HG03175 (cell line): ENCODE data around the gene SLC27A5.
"Not testable (repeated sequence)": the region's sequence is repeated elsewhere in the genome, so short reads cannot be mapped to it uniquely, and the experiment has no call there.

Experiments used
- ATAC-seq: cut with Tn5 transposase; IDR thresholded peaks from one replicate; pipeline ENCODE4 v1.9.1; 2021; ENCODE audit warnings: mild to moderate bottlenecking, moderate library complexity; ENCODE audit not compliant: unreplicated experiment

SLC27A5 gene

DNA sequence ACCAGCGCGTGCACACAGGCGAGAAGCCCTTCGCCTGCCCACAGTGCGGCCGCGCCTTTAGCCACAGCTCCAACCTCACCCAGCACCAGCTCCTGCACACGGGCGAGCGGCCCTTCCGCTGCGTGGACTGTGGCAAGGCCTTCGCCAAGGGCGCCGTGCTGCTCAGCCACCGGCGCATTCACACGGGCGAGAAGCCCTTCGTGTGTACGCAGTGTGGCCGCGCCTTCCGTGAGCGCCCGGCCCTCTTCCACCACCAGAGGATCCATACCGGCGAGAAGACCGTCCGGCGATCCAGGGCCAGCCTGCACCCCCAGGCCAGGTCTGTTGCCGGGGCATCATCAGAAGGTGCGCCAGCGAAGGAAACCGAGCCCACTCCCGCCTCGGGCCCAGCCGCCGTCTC is 40.1 kb downstream of the SLC27A5 start:
- ATAC-seq, result no peak

DNA sequence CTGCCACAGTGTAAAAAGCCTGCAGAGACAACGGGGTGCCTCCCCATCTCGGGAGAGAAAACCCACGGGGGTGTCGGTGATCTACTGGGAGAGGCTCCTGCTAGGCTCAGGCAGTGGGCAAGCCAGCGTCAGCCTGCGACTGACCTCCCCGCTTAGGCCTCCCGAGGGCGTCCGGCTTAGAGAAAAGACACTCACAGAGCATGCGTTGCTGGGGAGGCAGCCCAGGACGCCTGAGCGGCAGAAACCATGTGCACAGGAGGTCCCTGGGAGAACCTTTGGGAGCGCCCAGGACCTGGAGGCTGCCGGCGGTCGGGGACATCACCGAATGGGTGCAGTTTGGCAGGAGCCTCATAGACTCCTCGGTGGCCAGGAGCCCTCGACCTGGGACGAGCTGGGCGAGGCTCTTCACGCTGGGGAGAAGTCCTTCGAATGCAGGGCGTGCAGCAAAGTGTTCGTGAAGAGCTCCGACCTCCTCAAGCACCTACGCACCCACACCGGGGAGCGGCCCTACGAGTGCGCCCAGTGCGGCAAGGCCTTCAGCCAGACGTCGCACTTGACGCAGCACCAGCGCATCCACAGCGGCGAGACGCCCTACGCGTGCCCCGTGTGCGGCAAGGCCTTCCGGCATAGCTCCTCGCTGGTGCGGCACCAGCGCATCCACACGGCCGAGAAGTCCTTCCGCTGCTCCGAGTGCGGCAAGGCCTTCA is 40.8 kb downstream of the SLC27A5 start:
- not testable (repeated sequence) for ATAC-seq

DNA sequence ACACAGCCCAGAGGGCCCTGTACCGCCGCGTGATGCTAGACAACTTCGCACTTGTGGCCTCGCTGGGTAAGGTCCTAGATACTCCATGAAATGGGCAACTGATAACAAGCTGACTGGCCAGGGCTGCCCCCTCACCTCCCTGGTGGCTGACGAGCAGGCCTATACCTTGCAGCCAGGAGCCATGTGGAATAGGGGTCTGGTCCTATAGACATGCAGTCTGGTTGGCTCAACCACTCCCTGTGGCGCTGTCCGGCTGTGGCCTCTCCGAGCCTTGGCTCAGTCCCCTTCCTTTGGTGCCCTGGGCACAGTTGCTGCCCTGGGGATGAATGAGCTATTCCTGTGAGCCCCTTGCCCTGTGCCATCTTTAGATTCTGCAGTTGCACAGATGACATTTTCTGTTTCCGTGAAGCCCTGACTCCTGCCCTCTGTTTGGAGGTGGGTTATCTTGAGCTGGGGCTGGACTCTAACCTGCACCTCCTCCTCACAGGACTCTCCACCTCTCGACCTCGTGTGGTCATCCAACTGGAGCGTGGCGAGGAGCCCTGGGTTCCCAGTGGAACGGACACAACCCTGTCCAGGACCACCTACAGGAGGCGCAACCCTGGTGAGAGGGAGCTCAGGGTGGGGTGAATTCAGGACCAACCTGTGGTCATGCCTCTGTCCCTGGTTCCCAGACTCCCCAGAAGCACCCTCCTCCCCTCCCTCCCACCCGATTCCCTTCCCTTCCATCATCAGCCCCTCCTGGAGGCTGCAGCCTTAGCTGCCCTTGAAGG is 42.4 kb downstream of the SLC27A5 start:
- ATAC-seq, result no peak

DNA sequence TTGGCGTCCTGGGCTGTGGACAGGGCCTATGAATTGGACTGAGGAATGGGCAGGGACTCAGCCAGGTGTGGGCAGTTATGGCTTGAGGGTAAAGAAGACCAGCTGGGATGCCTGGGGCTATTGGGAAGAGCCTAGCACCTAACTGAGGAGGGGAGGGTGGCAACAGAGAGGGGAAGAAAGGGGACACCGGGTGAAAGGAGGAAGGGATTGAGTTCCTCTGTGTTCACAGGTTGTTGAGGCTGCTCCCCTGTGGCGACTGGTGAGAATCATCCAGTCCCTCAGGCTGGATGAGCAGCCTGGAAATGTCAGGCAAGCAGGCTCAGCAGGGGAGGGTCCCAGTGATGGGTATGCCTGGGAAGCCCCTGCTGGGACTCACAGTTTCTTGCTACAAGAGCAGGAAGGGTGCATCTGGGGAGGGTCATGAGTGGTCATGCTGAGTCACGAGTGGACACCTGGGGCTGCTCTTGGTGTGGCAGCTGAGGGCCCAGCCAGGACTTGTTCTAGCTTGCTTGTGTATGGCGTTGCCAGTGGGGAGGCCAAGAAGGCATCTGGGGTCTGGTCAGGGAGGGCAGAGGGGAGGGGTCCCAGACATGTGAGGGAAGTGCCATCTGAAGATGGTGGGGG is 43.5 kb downstream of the SLC27A5 start:
- no peak for ATAC-seq

DNA sequence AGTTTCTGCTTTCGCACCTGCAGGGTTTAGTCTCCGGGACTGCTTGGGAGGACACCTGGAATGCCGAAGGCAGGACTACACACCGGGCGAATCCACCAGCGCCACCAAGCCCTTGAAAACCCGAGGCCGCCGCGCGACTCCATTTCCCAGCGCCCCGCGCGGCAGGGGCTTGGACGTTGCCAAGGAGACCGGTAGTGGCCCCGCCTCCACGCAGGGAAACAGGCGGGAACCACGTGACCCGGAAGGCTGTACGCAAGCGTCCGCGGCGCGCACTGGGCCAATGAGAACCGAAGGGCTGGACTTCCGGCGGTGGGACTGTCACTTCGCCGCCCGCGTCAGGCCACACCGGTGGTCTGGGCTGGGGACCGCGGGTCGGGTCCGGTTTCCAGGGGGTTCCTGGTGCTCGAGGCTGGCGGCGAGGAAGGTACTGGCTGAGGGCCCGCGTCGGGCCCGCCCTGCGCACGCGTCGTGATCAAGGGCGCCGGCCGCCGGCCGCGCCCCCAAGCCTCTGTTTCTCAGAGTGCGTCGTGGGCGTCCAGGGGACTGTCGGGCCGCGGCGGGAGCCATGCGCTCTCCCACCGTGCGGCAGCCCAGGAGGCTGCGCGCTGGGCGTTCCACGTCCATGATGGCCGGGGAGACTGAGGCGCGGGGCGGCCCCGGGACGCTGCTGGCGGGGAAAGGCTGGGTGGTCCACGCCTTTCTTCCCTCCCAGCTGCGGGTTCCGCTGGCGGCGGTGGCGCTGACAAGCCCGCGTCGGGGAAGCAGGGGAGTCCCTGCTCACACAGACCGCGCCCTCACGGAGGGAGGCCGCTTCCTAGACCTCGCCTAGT is 44.8 kb downstream of the SLC27A5 start, which contains the start of gene ZNF324:
Gene ZNF324, plus strand, starts transcription at position 321 of the 830 bp plus-strand sequence. CDS start 2,106 bp downstream, outside the sequence.
- peak; percentile 92 for ATAC-seq

- ATAC-seq, result no peak
Observed at GRCh38 chr19:58466089-58466759, 45.6 kb downstream of the SLC27A5 start.

- no peak for ATAC-seq
Observed at GRCh38 chr19:58460039-58460438, 51.8 kb downstream of the SLC27A5 start.

DNA sequence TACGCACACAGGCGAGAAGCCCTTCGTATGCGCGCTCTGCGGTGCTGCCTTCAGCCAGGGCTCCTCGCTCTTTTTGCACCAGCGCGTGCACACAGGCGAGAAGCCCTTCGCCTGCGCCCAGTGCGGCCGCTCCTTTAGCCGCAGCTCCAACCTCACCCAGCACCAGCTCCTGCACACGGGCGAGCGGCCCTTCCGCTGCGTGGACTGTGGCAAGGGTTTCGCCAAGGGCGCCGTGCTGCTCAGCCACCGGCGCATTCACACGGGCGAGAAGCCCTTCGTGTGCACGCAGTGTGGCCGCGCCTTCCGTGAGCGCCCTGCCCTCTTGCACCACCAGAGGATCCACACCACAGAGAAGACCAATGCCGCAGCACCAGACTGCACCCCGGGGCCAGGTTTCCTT is 55.7 kb downstream of the SLC27A5 start:
- no peak for ATAC-seq

GRCh38 chr19:58455306-58455705 is 56.5 kb downstream of the SLC27A5 start:
- ATAC-seq, result no peak

DNA sequence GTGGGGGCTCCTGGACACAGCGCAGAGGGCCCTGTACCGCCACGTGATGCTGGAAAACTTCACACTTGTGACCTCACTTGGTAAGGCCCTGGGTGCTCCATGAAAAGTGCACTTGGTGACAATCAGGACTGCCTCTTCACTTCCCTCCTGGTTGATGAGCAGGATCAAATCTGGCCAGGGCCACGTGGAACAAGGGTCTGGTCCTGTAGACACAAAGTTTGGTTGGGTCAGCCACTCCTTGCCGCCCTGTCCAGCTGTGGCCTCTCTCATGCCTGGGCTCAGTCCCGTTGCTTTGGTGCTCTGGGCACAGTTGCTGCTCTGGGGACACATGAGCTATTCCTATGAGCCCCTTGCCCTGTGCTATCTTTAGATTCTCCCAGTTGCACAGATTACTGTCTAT is 58.0 kb downstream of the SLC27A5 start:
- no peak for ATAC-seq

DNA sequence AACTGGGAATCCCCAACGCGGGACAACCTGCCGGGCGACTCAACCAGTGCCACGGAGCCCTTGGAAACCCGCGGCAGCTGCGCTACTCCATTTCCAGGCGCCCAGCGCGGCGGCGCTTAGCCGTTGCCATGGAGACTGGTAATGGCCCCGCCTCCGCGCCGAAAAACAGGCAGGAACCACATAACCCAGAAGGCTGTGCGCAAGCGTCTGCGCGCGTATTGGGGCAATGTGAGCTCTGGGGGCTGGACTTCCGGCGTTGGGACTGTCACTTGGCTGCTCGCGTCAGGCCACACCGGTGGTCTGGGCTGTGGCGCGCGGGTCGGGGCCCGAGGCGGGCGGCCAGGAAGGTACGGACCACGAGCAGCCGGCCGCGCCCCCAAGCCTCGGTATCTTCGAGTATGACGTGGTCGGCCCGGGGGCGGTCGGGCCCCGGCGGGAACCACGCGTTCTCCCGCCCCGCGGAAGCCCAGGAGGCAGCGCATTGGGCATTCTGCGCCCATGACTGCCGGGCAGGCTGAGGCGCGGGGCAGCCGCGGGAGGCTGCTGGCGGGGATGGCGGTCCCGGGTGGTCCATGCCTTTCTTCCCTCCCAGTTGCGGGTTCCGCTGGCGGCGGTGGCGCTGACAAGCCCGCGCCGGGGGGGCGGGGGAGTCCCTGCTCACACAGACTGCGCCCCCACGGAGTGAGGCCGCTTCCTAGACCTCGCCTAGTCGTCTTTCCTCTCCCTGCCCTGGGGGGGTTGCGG is 60.3 kb downstream of the SLC27A5 start, which contains the start of gene ZNF324B:
Gene ZNF324B, plus strand, starts transcription at position 265 of the 744 bp plus-strand sequence. CDS start 2,080 bp downstream, outside the sequence.
- ATAC-seq, result peak; percentile 94

DNA sequence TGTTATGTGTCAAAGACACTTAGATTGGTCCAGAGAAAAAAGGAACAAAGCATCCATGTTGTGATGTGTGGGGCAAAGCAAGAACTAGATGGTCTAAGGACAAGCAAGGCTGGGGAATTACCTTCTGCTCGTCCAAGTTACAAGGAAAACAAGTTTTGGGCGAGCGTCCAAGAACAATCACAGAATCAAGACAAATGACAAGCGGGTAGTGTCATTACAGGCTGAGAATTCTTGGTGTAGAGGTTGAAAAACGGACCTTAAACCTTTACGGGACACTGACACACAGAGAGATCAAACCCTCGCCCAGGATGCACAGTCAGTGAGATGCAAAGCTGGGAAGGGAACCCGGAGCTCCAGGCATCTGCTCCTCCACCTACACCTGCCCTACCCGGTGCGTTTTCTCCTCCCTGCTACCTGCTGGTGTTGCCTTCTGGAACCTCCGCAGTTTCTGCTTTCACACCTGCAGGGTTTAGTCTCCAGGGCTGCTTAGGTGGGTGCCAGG is 60.9 kb downstream of the SLC27A5 start:
- peak; percentile 17 for ATAC-seq

DNA sequence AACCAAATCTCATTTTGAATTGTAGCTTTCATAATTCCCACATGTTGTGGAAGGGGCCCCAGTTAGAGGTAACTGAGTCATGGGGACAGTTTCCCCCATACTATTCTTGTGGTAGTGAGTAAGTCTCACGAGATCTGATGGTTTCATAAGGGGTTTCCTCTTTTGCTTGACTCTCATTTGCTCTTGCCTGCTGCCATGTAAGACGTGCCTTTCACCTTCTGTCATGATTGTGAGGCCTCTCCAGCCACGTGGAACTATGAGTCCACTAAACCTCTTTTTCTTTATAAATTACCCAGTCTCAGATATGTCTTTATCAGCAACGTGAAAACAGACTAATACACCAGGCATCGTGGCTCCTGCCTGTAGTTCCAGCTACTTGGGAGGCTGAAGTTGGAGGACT is 61.8 kb downstream of the SLC27A5 start:
- ATAC-seq, result not testable (repeated sequence)

- not testable (repeated sequence) for ATAC-seq
Observed at GRCh38 chr19:58448860-58449259, 62.9 kb downstream of the SLC27A5 start.
